Endothelial cell of umbilical vein (primary cell): ENCODE data around the gene MCCD1. TPM values are rescaled to one million over a fixed set of nuclear protein-coding genes. Genes with fewer than 3 reads are reported as not detected.

ENCODE experiments used
- BruUV-seq: library from RNA; stranded (reverse); fragments of 400-500 nt; replicated peaks from 2 replicates; lab custom pipeline; 2021; lab: Mats Ljungman, UMichigan
- CTCF ChIA-PET: fragments of 300-600, 350-600 bp; sonication (Branson Sonifier 250); formaldehyde crosslinking; loops from one replicate; lab custom pipeline; 2021; ENCODE audit warnings: antibody characterized with exemption, inconsistent platforms; lab: Charles Lee
- POLR2A ChIA-PET: fragments of 300-600, 350-600 bp; sonication (Branson Sonifier 250); formaldehyde crosslinking; loops from one replicate; lab custom pipeline; 2021; ENCODE audit warnings: antibody characterized with exemption, inconsistent platforms; lab: Charles Lee
- DNase-seq: peaks from one replicate; pipeline ENCODE4 v3.0.0-alpha.2; 2011; ENCODE audit warnings: low read depth, low spot score
- FAIRE-seq: peaks from 2 replicates; lab custom pipeline; 2011; peaks lifted over from hg19 to GRCh38; lab: Jason Lieb, UNC
- H2AFZ ChIP-seq: 2 replicates; pipeline ENCODE4 v1.6.0; 2012; ENCODE audit warnings: low read depth, low read length, control low read depth, inconsistent platforms
- H3K27ac ChIP-seq: 2 replicates; pipeline ENCODE4 v1.5.1; 2011; ENCODE audit warnings: low read depth, mild to moderate bottlenecking, control low read depth, low read length, moderate library complexity; ENCODE audit not compliant: insufficient read depth
- H3K27me3 ChIP-seq, 2 experiments: 2 replicates each; pipeline versions ENCODE4 v1.6.0 to v1.6.1; 2011; ENCODE audit warnings: low read length in 2 of 2, mixed read lengths in 1 of 2; ENCODE audit not compliant: control insufficient read depth in 2 of 2, insufficient read depth in 2 of 2
- H3K36me3 ChIP-seq, 2 experiments: 2 replicates in 1 of 2; 3 replicates in 1 of 2; pipeline ENCODE4 v1.5.1; 2011; ENCODE audit warnings: low read length in 2 of 2, mild to moderate bottlenecking in 1 of 2, moderate library complexity in 1 of 2; ENCODE audit not compliant: control insufficient read depth in 2 of 2, insufficient read depth in 2 of 2; ENCODE audit errors: extremely low read depth in 1 of 2
- H3K4me1 ChIP-seq: 3 replicates; pipeline ENCODE4 v1.5.1; 2011; ENCODE audit warnings: mild to moderate bottlenecking, low read length; ENCODE audit not compliant: control insufficient read depth, insufficient read depth; ENCODE audit errors: extremely low read depth
- H3K4me2 ChIP-seq: 2 replicates; pipeline ENCODE4 v1.6.1; 2011; ENCODE audit warnings: low read length, control low read depth, mixed read lengths; ENCODE audit not compliant: insufficient read depth
- H3K4me3 ChIP-seq, 3 experiments: fragments of 200-600 bp in 1 of 3; sonication (generic), shearing (Covaris generic) in 1 of 3; replicated peaks in 1 of 3; 2 replicates each; pipeline ENCODE4 v1.5.1; 2011 to 2016; ENCODE audit warnings: control low read depth in 3 of 3, low read length in 3 of 3, mild to moderate bottlenecking in 2 of 3, inconsistent platforms in 1 of 3, low read depth in 1 of 3, moderate library complexity in 1 of 3; ENCODE audit not compliant: insufficient read depth in 1 of 3
- H3K79me2 ChIP-seq: 2 replicates; pipeline ENCODE4 v1.6.0; 2012; ENCODE audit warnings: low read length, inconsistent platforms; ENCODE audit not compliant: control insufficient read depth, insufficient read depth
- H3K9ac ChIP-seq: replicated peaks from 2 replicates; pipeline ENCODE3; 2011; ENCODE audit warnings: low read length, control low read depth; ENCODE audit not compliant: insufficient read depth; ENCODE audit errors: extremely low read depth
- H3K9me1 ChIP-seq: replicated peaks from 3 replicates; pipeline ENCODE4 v1.6.0; 2011; ENCODE audit warnings: mild to moderate bottlenecking, low read length; ENCODE audit not compliant: control insufficient read depth, insufficient read depth; ENCODE audit errors: extremely low read depth
- H3K9me3 ChIP-seq: replicated peaks from 2 replicates; pipeline ENCODE4 v1.5.1; 2012; ENCODE audit warnings: low read length, inconsistent platforms; ENCODE audit not compliant: control insufficient read depth, insufficient read depth
- H4K20me1 ChIP-seq: replicated peaks from 2 replicates; pipeline ENCODE3; 2011; ENCODE audit warnings: mild to moderate bottlenecking, low read length; ENCODE audit not compliant: control insufficient read depth, insufficient read depth; ENCODE audit errors: extremely low read depth
- CTCF ChIP-seq, 2 donors: IDR thresholded peaks; 1 replicate in 1 of 2; 2 replicates in 1 of 2; pipeline ENCODE4 v1.5.1; 2011; ENCODE audit warnings: low read length in 2 of 2, mild to moderate bottlenecking in 2 of 2, moderate library complexity in 2 of 2, control low read depth in 1 of 2, inconsistent platforms in 1 of 2, low read depth in 1 of 2; ENCODE audit not compliant: insufficient read depth in 1 of 2; ENCODE audit errors: extremely low read depth in 1 of 2
- EZH2 ChIP-seq: IDR thresholded peaks from 2 replicates; pipeline ENCODE4 v1.6.1; 2012; ENCODE audit warnings: borderline replicate concordance, low read depth, mild to moderate bottlenecking, moderate library complexity, low read length, inconsistent platforms; ENCODE audit not compliant: severe bottlenecking
- FOS ChIP-seq: IDR thresholded peaks from 2 replicates; pipeline ENCODE4 v1.6.1; 2011; ENCODE audit warnings: mild to moderate bottlenecking, low read length, moderate library complexity, borderline replicate concordance; ENCODE audit not compliant: insufficient read depth
- GATA2 ChIP-seq: IDR thresholded peaks from 2 replicates; pipeline ENCODE4 v1.7.0; 2011; ENCODE audit warnings: low read depth, mild to moderate bottlenecking, moderate library complexity, mixed read lengths, low read length; ENCODE audit not compliant: insufficient read length, insufficient read depth
- JUN ChIP-seq: IDR thresholded peaks from 2 replicates; pipeline ENCODE4 v1.6.1; 2011; ENCODE audit warnings: borderline replicate concordance, low read depth; ENCODE audit not compliant: insufficient read length, insufficient read depth
- MAX ChIP-seq: IDR thresholded peaks from 2 replicates; pipeline ENCODE4 v1.6.1; 2011; ENCODE audit not compliant: insufficient read depth, insufficient read length
- MYC ChIP-seq: IDR thresholded peaks from one replicate; pipeline ENCODE4 v1.6.1; 2011; ENCODE audit warnings: mild to moderate bottlenecking, low read depth, low read length
- POLR2A ChIP-seq: IDR thresholded peaks from 2 replicates; pipeline ENCODE4 v1.6.1; 2012; ENCODE audit warnings: low read depth, mild to moderate bottlenecking, control low read depth, low read length
- POLR2AphosphoS5 ChIP-seq: IDR thresholded peaks from 2 replicates; pipeline ENCODE4 v1.6.1; 2012; ENCODE audit warnings: low read depth, mild to moderate bottlenecking, control low read depth, low read length, moderate library complexity; ENCODE audit not compliant: insufficient read depth
- dilution Hi-C: fragments of 300-500 bp; cut with MboI; formaldehyde crosslinking; loops from one replicate; pipeline ENCODE4 v1.15.0; 2019; ENCODE audit warnings: low sequenced_read_pairs; ENCODE audit not compliant: extremely low pct_ligation_motif_present
- intact Hi-C: fragments of 100-400 bp; cut with micrococcal nuclease; formaldehyde crosslinking; loops from one replicate; pipeline ENCODE4 v1.10.0; 2022
- polyA plus RNA-seq, 4 experiments: library from polyadenylated mRNA; depleted of rRNA in 3 of 4; stranded (reverse) in 3 of 4; unstranded in 1 of 4; fragments of >200 nt; gene quantifications; 2 replicates each; pipeline versions ENCODE4 v1.2.1 to v1.2.3, GENCODE V29; 2011 to 2012; ENCODE audit warnings: missing spikeins in 1 of 4
- total RNA-seq: library from RNA; stranded (reverse); gene quantifications from 2 replicates; pipeline ENCODE4 v1.2.3, GENCODE V29; 2021

The MCCD1 gene
- total and polyA plus RNA-seq, 2 donors (not counting 3 experiments of a cell fraction or from before 2014, with no cell fraction given): not detected

- H3K4me2 ChIP-seq: no peak overlapping the region
- peaks cover 39% of the 10 kb centered on the region for H3K79me2 ChIP-seq
- intact Hi-C loops (loop anchor here (10.0 kb wide), 1 partner anchor 191 kb away; the partner anchor contains the start of gene CLIC1), dilution Hi-C loops (no loop called here)
- TF ChIP-seq MAX (no peak), MYC (no peak), POLR2A (no peak), GATA2 (no peak), FOS (no peak), POLR2AphosphoS5 (no peak), JUN (no peak), CTCF (IDR thresholded peaks at IDR 0.05; ENCODE audit: extremely low read depth in 1 of 2, insufficient read depth in 1 of 2, low read depth in 1 of 2, low read length in 2 of 2) (no peak), EZH2 (no peak)
- CTCF ChIA-PET: interaction anchor here (31.0 kb wide), 1 partner anchor 45 kb away, joined by 1517 read pairs; the partner anchor contains the start of genes LST1, LTB, NCR3 and TNF
- DNase-seq: no peak
- no peak overlapping the region for H2AFZ ChIP-seq
- no peaks in the 10 kb centered on the region for H3K9me1 ChIP-seq
- no peak overlapping the region for H3K4me3 ChIP-seq
- H3K27ac ChIP-seq: no peak overlapping the region
- H3K4me1 ChIP-seq: peaks cover 38% of the 10 kb centered on the region
- no peak for FAIRE-seq
- peaks cover 8 to 16% of the 10 kb centered on the region in 2 experiments for H3K36me3 ChIP-seq
- POLR2A ChIA-PET: interaction anchor here (1.3 kb wide), 1 partner anchor 78 kb away, joined by 3 read pairs; no protein-coding TSS in a partner anchor
- no peaks in the 10 kb centered on the region for H3K9me3 ChIP-seq
- BruUV-seq: no TSS peak
- no peak overlapping the region for H3K9ac ChIP-seq
- H3K27me3 ChIP-seq: no peaks in the 10 kb centered on the region
- H4K20me1 ChIP-seq: peaks cover 7% of the 10 kb centered on the region
Observed at GRCh38 chr6:31543639-31544038, 14.9 kb downstream of the MCCD1 start.
